Thyroid gland (tissue), 4 donors: ENCODE results near the gene AFF3. TPM values are rescaled to one million over a fixed set of nuclear protein-coding genes. Genes with fewer than 3 reads are reported as not detected.

ENCODE experiments used
- DNase-seq, 2 donors: peaks; one replicate each; pipeline ENCODE4 v3.0.0-alpha.2; 2019
- H3K27ac ChIP-seq, 3 donors: fragments of 200-600 bp; sonication (generic); 1 replicate in 2 of 3; 2 replicates in 1 of 3; pipeline ENCODE4 v1.5.1; 2016 to 2019; ENCODE audit warnings: mild to moderate bottlenecking in 1 of 3, moderate library complexity in 1 of 3
- H3K27me3 ChIP-seq: fragments of 200-600 bp; sonication (generic); one replicate; pipeline ENCODE4 v1.5.1; 2019
- H3K36me3 ChIP-seq, 2 donors: fragments of 200-600 bp; sonication (generic); one replicate each; pipeline ENCODE4 v1.5.1; 2016 to 2019
- H3K4me1 ChIP-seq, 2 donors: fragments of 200-600 bp; sonication (generic); one replicate each; pipeline ENCODE4 v1.5.1; 2017 to 2019
- H3K4me3 ChIP-seq, 3 donors: fragments of 200-600 bp; sonication (generic); replicated peaks in 1 of 3; 1 replicate in 2 of 3; 2 replicates in 1 of 3; pipeline ENCODE4 v1.5.1; 2016; ENCODE audit warnings: mild to moderate bottlenecking in 1 of 3
- H3K9me3 ChIP-seq: fragments of 200-600 bp; sonication (generic); one replicate; pipeline ENCODE4 v1.5.1; 2017
- POLR2A ChIP-seq, 2 donors: fragments of 450-650 bp; IDR thresholded peaks; one replicate each; pipeline ENCODE4 v1.6.1; 2017; ENCODE audit warnings: antibody characterized with exemption in 2 of 2, mild to moderate bottlenecking in 2 of 2, moderate library complexity in 1 of 2
- WGBS, 2 donors: methylation state at CpG; one replicate each; pipeline ENCODE4 v1.1.5; 2017; 5-methylcytosine and 5-hydroxymethylcytosine counted together
- intact Hi-C: fragments of 100-400 bp; cut with DNase I; formaldehyde crosslinking; loops from one replicate; pipeline ENCODE4 v1.15.1; 2023
- total RNA-seq, 4 donors: library from RNA; depleted of rRNA; stranded (reverse); fragments of >200 nt; gene quantifications; one replicate each; pipeline ENCODE4 v1.2.3, GENCODE V29; 2016
- TF ChIP-seq, protein P1 (sequence below), 6 experiments: fragments of 200-600 bp in 3 of 6; fragments of 450-650 bp in 3 of 6; sonication (generic) in 3 of 6; IDR thresholded peaks; one replicate each; pipeline ENCODE4 v1.5.1; 2016 to 2019; ENCODE audit warnings: antibody characterized with exemption in 6 of 6, mild to moderate bottlenecking in 2 of 6, inconsistent platforms in 1 of 6, moderate library complexity in 1 of 6

The AFF3 gene
- total RNA-seq, 4 donors from 2014 or later = 0.54 to 2.6 (median 1.1) TPM

DNA sequence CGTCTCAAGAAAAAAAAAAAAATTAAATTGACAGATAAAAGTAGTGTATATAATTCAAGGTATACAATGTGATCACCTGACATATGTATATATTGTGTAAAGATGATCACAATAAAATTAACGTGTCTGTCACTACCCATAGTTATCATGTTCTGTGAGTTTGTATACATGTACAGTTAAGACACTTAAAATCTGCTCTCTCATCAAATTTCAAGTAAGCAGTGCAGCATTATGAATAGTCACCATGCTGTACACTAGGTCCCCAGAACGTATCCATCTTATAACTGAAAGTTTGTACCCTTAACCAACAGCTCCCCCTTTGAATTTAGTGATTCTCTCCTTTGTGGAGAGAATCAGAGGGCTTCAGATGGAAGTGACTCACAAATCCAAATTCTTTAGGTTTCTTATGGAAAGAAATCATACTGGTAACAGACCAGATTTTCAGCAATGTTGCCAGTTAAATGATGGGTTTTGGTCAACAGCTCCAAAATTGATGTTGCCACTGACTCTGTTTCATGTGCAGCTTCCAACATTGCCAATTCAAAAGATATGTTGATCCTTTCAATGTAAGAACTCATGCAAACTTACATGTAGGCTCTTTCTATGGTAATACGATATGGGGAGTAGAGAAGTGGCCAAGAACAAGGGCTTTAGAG lies 281.5 kb downstream of the AFF3 start:
- DNase-seq = no peak
- intact Hi-C loops = no loop called here
- H3K4me3 ChIP-seq = no peak overlapping the region
- H3K27ac ChIP-seq = no peak overlapping the region
- no peak for TF ChIP-seq POLR2A (IDR thresholded peaks at IDR 0.05)
- TF ChIP-seq, protein P1, sequence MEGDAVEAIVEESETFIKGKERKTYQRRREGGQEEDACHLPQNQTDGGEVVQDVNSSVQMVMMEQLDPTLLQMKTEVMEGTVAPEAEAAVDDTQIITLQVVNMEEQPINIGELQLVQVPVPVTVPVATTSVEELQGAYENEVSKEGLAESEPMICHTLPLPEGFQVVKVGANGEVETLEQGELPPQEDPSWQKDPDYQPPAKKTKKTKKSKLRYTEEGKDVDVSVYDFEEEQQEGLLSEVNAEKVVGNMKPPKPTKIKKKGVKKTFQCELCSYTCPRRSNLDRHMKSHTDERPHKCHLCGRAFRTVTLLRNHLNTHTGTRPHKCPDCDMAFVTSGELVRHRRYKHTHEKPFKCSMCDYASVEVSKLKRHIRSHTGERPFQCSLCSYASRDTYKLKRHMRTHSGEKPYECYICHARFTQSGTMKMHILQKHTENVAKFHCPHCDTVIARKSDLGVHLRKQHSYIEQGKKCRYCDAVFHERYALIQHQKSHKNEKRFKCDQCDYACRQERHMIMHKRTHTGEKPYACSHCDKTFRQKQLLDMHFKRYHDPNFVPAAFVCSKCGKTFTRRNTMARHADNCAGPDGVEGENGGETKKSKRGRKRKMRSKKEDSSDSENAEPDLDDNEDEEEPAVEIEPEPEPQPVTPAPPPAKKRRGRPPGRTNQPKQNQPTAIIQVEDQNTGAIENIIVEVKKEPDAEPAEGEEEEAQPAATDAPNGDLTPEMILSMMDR (IDR thresholded peaks at IDR 0.05) = no peak
- H3K4me1 ChIP-seq = peaks cover 0 to 4% of the 10 kb centered on the region in 2 donors
- no peaks in the 10 kb centered on the region for H3K9me3 ChIP-seq
- 91% methylated on average over 4 of the region's 4 CpGs for WGBS, 2 donors
- H3K36me3 ChIP-seq = no peaks in the 10 kb centered on the region
- H3K27me3 ChIP-seq = no peaks in the 10 kb centered on the region

DNA sequence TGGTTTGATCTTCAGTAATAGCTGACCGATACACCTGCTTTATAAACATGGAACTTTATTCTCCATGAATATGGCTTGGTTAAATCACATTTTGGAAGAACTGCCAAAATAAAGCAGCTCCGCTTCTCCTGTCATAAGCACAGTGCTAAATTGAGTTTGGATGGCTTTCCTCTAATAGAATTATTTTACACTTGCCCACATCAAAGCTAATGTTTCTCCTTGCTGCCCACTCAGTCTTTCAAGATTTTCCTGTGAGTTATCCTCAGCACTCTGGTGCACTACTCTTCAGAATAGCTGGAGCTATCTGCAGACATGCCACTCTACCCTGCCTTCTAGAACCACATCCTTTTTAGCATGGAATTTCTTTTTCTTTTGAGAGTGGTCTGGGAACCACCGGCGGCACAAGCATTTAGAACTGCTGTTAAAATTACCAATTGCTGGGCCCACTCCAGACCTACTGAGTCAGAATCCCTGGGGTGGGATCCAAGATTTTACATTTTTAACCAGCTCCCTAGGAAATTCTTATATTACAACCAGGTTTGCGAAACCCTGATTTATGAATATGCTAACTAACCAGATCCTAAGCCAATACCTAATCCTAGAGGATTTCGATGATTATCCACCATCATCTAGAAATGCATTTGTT lies 283.3 kb downstream of the AFF3 start:
- no peak overlapping the region for H3K27ac ChIP-seq
- peaks cover 0 to 4% of the 10 kb centered on the region in 2 donors for H3K4me1 ChIP-seq
- no peaks in the 10 kb centered on the region for H3K9me3 ChIP-seq
- no peaks in the 10 kb centered on the region for H3K27me3 ChIP-seq
- no peak for TF ChIP-seq POLR2A (IDR thresholded peaks at IDR 0.05)
- TF ChIP-seq, protein P1 (IDR thresholded peaks at IDR 0.05) = no peak
- no peaks in the 10 kb centered on the region for H3K36me3 ChIP-seq
- H3K4me3 ChIP-seq = no peak overlapping the region
- no peak for DNase-seq
- WGBS, 2 donors = 84 to 91% methylated on average over 6 of the region's 6 CpGs
- intact Hi-C loops = no loop called here

DNA sequence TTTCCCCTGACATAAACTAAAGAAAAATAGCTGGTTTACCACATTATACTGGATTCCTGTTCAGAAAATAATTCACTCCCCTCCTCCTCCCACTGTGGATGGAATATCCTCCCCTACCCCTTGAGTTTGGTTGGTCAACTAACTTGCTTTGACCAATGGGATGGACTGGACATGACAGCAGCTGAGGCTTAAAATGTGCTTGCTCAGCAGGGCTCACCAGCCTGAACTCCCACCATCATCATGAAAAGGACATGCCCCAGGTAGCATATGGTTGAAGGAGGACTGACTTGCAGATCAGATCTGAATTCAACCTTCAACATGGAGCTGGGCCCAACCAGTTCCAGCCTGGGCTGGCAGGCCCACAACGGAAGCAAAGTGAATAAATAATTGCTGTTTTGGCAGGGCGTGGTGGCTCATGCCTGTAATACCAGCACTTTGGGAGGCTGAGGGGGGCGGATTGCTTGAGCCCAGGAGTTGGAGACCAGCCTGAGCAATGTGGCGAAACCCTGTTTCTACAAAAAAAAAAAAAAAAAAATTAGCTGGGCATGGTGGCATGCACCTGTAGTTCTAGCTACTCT lies 284.4 kb downstream of the AFF3 start:
- peaks cover 0 to 4% of the 10 kb centered on the region in 2 donors for H3K4me1 ChIP-seq
- H3K36me3 ChIP-seq = no peaks in the 10 kb centered on the region
- no peak overlapping the region for H3K4me3 ChIP-seq
- H3K27ac ChIP-seq = no peak overlapping the region
- DNase-seq = no peak
- H3K27me3 ChIP-seq = no peaks in the 10 kb centered on the region
- 94 to 95% methylated on average over 4 of the region's 4 CpGs for WGBS, 2 donors
- no peaks in the 10 kb centered on the region for H3K9me3 ChIP-seq
- TF ChIP-seq, protein P1 (IDR thresholded peaks at IDR 0.05) = no peak
- intact Hi-C loops = no loop called here

DNA sequence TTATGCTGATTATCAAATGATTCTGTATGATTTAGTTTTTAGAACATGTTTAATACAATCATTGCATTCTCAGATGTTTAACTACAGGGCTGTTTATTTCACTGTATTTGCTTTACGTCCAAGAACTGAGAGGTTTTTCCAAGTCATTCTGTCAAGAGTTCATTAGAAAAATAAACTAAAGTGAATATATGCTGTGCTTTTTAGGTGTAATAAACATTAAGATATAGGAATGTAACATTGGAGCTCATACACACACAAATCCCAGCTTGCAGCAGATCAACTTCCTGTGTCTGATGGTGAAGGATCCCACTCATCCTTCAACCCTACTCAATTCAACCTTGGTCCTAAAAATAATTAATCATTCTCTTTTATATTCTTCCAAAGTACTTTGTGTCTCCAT lies 285.0 kb downstream of the AFF3 start:
- no peak for TF ChIP-seq POLR2A (IDR thresholded peaks at IDR 0.05)
- TF ChIP-seq, protein P1 (IDR thresholded peaks at IDR 0.05) = no peak
- Histone ChIP-seq H3K27ac (no peak overlapping the region), H3K4me3 (no peak overlapping the region), H3K27me3 (no peaks in the 10 kb centered on the region), H3K9me3 (no peaks in the 10 kb centered on the region), H3K36me3 (no peaks in the 10 kb centered on the region), H3K4me1 (peaks cover 0 to 4% of the 10 kb centered on the region in 2 donors)
- WGBS, 2 donors = 92 to 95% methylated on average over 1 of the region's 1 CpG
- DNase-seq = no peak
- intact Hi-C loops = no loop called here

DNA sequence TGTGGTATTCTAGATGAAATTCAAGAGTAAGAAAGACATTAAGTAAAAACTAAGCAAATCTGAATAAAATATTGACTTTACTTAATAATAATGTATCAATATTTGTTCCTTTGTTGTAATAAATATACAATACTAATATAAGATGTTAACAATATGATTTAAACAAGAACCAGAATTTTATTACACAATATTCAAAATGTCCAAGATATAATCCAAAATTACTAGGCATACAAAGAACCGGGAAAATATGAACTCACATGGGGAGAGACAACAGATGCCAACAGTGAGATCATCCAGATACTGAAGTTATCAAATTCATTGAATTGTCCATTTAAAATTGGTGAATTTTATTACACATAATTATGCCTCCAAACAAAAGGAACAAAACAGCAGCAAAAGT lies 286.3 kb downstream of the AFF3 start:
- Histone ChIP-seq H3K4me3 (no peak overlapping the region), H3K9me3 (no peaks in the 10 kb centered on the region), H3K36me3 (no peaks in the 10 kb centered on the region), H3K27me3 (no peaks in the 10 kb centered on the region), H3K27ac (no peak overlapping the region), H3K4me1 (no peaks in the 10 kb centered on the region)
- intact Hi-C loops = no loop called here
- WGBS, 2 donors = 84 to 85% methylated on average over 1 of the region's 1 CpG
- TF ChIP-seq POLR2A (IDR thresholded peaks at IDR 0.05) = no peak
- TF ChIP-seq, protein P1 (IDR thresholded peaks at IDR 0.05) = no peak
- no peak for DNase-seq
